ENCODE measurements around the gene PSMB2.

The PSMB2 gene

DNA sequence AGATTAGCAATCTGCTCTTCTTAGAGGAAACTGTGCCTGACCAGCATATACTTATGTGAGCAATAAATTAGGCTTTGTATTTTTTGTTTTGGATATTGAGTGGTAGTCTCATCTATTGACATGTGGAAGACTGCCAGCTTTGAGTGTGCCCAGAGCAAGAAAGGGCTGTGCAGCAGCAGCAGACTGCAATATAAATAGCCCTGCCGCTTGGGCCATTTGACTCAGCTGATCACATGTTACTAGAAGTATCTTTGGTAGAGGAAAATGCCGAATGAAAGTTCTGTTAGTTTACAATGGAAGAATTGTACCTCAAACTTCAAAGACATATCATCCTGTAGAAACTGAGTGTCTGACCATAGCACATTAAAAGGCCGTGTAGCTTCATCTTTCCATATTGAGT, 9.1 kb upstream of the PSMB2 start (continued):
- TF ChIP-seq ZFP41 (tag by site-specific recombination; IDR thresholded peaks at IDR 0.05; ENCODE audit: borderline replicate concordance) (no peak), ZNF76 (tag by site-specific recombination; IDR thresholded peaks at IDR 0.05; ENCODE audit: borderline replicate concordance, low read depth) (no peak)

GRCh38 chr1:35646043-35646442, 4.7 kb upstream of the PSMB2 start:
- CTCF ChIA-PET, result interaction anchor here (0.6 to 2.1 kb wide), 7 partner anchors 27 to 1426 kb away, joined by 3 to 9 read pairs (median 4); no protein-coding TSS in a partner anchor
- POLR2A ChIA-PET, result no interaction called here

DNA sequence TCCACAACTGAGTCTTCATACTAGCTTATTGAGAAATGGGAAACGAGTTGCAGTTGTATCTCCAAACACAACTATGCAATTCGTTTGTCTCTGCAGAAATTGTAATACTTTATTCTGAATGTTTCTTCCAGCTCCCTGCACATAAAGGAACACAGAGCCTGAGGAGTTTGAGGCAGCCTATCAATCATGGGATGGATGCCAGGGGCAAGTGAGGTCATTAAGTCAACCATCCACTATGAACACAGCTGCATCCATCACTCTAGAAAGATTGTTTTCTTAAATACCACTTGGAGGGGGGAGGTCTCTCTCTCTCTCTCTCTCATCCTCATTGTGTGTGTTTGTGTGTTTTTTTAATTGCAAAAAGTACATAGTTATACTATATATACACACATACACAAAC, 2.9 kb upstream of the PSMB2 start:
- no peak overlapping the region for H3K27ac ChIP-seq (ENCODE audit: extremely low read depth, low read depth, low read length)
- no peaks in the 10 kb centered on the region for H3K4me1 ChIP-seq (ENCODE audit: control insufficient read depth, insufficient read depth, low read length)
- ChIA-PET POLR2A (no interaction called here), CTCF (interaction anchor here (0.6 to 1.1 kb wide), 3 partner anchors 68 to 777 kb away, joined by 3 read pairs; no protein-coding TSS in a partner anchor)
- no peaks in the 10 kb centered on the region for H3K36me3 ChIP-seq (ENCODE audit: control insufficient read depth in 2 of 2, insufficient read depth in 1 of 2, low read length in 2 of 2)
- TF ChIP-seq ZFP37 (tag by site-specific recombination; IDR thresholded peaks at IDR 0.05), result no peak
- no peak for TF ChIP-seq ZNF791 (tag by site-specific recombination; IDR thresholded peaks at IDR 0.05)
- TF ChIP-seq ZNF623 (tag by site-specific recombination; IDR thresholded peaks at IDR 0.05), result no peak
- TF ChIP-seq, protein P1, sequence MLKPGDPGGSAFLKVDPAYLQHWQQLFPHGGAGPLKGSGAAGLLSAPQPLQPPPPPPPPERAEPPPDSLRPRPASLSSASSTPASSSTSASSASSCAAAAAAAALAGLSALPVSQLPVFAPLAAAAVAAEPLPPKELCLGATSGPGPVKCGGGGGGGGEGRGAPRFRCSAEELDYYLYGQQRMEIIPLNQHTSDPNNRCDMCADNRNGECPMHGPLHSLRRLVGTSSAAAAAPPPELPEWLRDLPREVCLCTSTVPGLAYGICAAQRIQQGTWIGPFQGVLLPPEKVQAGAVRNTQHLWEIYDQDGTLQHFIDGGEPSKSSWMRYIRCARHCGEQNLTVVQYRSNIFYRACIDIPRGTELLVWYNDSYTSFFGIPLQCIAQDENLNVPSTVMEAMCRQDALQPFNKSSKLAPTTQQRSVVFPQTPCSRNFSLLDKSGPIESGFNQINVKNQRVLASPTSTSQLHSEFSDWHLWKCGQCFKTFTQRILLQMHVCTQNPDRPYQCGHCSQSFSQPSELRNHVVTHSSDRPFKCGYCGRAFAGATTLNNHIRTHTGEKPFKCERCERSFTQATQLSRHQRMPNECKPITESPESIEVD (tag by site-specific recombination; IDR thresholded peaks at IDR 0.05), result no peak
- TF ChIP-seq ZNF350 (tag by site-specific recombination; IDR thresholded peaks at IDR 0.05), result no peak
- no peak for TF ChIP-seq ZBTB17 (tag by site-specific recombination; IDR thresholded peaks at IDR 0.05)
- no peak for TF ChIP-seq TRIM28 (IDR thresholded peaks at IDR 0.05; ENCODE audit: borderline replicate concordance, low read length)
- TF ChIP-seq ZNF366 (tag by site-specific recombination; conservative IDR thresholded peaks at IDR 0.05), result no peak
- no peak for TF ChIP-seq EGR2 (tag by site-specific recombination; IDR thresholded peaks at IDR 0.05; ENCODE audit: low read depth)
- no peak for TF ChIP-seq ZNF302 (tag by site-specific recombination; IDR thresholded peaks at IDR 0.05; ENCODE audit: low read depth)
- no peak for TF ChIP-seq ZNF701 (tag by site-specific recombination; IDR thresholded peaks at IDR 0.05)
- TF ChIP-seq ZNF621 (tag by site-specific recombination; IDR thresholded peaks at IDR 0.05), result no peak
- TF ChIP-seq, protein P2, sequence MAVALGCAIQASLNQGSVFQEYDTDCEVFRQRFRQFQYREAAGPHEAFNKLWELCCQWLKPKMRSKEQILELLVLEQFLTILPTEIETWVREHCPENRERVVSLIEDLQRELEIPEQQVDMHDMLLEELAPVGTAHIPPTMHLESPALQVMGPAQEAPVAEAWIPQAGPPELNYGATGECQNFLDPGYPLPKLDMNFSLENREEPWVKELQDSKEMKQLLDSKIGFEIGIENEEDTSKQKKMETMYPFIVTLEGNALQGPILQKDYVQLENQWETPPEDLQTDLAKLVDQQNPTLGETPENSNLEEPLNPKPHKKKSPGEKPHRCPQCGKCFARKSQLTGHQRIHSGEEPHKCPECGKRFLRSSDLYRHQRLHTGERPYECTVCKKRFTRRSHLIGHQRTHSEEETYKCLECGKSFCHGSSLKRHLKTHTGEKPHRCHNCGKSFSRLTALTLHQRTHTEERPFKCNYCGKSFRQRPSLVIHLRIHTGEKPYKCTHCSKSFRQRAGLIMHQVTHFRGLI (tag by site-specific recombination; IDR thresholded peaks at IDR 0.05), result no peak
- no peak overlapping the region for H3K4me3 ChIP-seq (ENCODE audit: low read depth, low read length)
- H3K9me3 ChIP-seq (ENCODE audit: control insufficient read depth, insufficient read depth, low read depth, low read length), result no peaks in the 10 kb centered on the region

More at GRCh38 chr1:35646043-35646442, 4.7 kb upstream of the PSMB2 start:
- no peak overlapping the region for H3K4me3 ChIP-seq (ENCODE audit: low read depth, low read length)
- H3K4me1 ChIP-seq (ENCODE audit: control insufficient read depth, insufficient read depth, low read length), result no peaks in the 10 kb centered on the region
- no peak for TF ChIP-seq ZNF174 (tag by site-specific recombination; IDR thresholded peaks at IDR 0.05)
- TF ChIP-seq ZNF184 (tag by site-specific recombination; IDR thresholded peaks at IDR 0.05), result no peak
- TF ChIP-seq, protein P3, sequence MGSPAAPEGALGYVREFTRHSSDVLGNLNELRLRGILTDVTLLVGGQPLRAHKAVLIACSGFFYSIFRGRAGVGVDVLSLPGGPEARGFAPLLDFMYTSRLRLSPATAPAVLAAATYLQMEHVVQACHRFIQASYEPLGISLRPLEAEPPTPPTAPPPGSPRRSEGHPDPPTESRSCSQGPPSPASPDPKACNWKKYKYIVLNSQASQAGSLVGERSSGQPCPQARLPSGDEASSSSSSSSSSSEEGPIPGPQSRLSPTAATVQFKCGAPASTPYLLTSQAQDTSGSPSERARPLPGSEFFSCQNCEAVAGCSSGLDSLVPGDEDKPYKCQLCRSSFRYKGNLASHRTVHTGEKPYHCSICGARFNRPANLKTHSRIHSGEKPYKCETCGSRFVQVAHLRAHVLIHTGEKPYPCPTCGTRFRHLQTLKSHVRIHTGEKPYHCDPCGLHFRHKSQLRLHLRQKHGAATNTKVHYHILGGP (tag by site-specific recombination; IDR thresholded peaks at IDR 0.05), result peak; percentile 66; the same call in 1 of the 2 replicates
- no peak for TF ChIP-seq ZNF768 (tag by site-specific recombination; IDR thresholded peaks at IDR 0.05)
- no peak for TF ChIP-seq ZNF223 (tag by site-specific recombination; IDR thresholded peaks at IDR 0.05)
- no peak for TF ChIP-seq ZNF114 (tag by site-specific recombination; IDR thresholded peaks at IDR 0.05)
- no peak for TF ChIP-seq ZNF660 (tag by site-specific recombination; IDR thresholded peaks at IDR 0.05)
- no peak for TF ChIP-seq ZFHX2 (tag by site-specific recombination; conservative IDR thresholded peaks at IDR 0.05)
- TF ChIP-seq KLF9 (tag by site-specific recombination; IDR thresholded peaks at IDR 0.05; ENCODE audit: low read depth), result no peak
- TF ChIP-seq CTCF (tag by site-specific recombination; IDR thresholded peaks at IDR 0.05), result peak; percentile 14; the same call in 1 of the 2 replicates
- no peak for TF ChIP-seq ZNF24 (tag by site-specific recombination; IDR thresholded peaks at IDR 0.05)
- no peaks in the 10 kb centered on the region for H3K36me3 ChIP-seq (ENCODE audit: control insufficient read depth in 2 of 2, insufficient read depth in 1 of 2, low read length in 2 of 2)
- H3K9me3 ChIP-seq (ENCODE audit: control insufficient read depth, insufficient read depth, low read depth, low read length), result no peaks in the 10 kb centered on the region
- H3K27ac ChIP-seq (ENCODE audit: extremely low read depth, low read depth, low read length), result no peak overlapping the region

All from HEK293 (cell line).